NB4 (cell line): ENCODE data around the gene ZNF506.
"Not testable (repeated sequence)": the region's sequence is repeated elsewhere in the genome, so short reads cannot be mapped to it uniquely, and the experiment has no call there.

ENCODE experiments used
- DNase-seq: peaks from one replicate; pipeline ENCODE4 v3.0.0; 2010; ENCODE audit warnings: low read depth
- H3K4me3 ChIP-seq: one replicate; pipeline ENCODE4 v1.5.1; 2011; ENCODE audit warnings: mild to moderate bottlenecking, low read depth, low read length, moderate library complexity
- MYC ChIP-seq: IDR thresholded peaks from 2 replicates; pipeline ENCODE4 v1.6.1; 2011; ENCODE audit warnings: low read depth, low read length
- POLR2A ChIP-seq: IDR thresholded peaks from 2 replicates; pipeline ENCODE4 v1.6.1; 2011; ENCODE audit warnings: mild to moderate bottlenecking; ENCODE audit not compliant: insufficient read length; ENCODE audit errors: extremely low read depth
- TF ChIP-seq, protein P1 (sequence below): IDR thresholded peaks from one replicate; pipeline ENCODE4 v1.5.1; 2012; ENCODE audit warnings: low read depth, low read length
- TF ChIP-seq, protein P2 (sequence below): IDR thresholded peaks from 2 replicates; pipeline ENCODE4 v1.6.1; 2011; ENCODE audit warnings: low read depth, low read length

ZNF506 gene

DNA sequence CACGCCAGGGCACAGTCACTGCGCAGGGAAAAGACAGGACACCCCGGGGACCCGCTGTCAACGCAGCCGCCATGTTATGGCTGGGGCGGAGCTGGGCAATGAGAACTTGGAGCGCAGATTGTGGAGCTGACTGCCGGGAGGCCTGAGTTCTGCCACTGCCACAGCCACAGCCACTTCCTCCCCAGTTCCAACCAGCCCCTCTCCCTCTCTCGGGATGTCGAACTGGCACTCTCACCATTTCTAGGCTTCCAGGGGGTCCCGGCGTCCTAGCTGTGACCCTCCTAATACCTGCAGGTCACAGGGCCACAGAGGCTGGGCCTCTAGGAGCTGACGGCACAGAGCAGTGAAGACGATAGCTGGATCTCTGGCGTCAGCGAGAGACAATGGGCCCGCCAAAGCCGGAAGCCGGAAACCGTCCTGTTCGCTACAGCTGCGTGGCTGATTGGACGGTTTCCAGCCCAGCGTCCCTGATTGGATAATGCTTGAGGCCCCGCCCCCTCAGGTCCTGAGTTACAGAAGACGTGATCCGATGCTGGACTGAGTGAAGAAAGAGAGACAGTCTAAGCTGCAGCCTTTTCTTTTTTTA, at the start of gene ZNF506:
Gene ZNF506, minus strand, starts transcription at position 385 of the 586 bp plus-strand sequence. Its CDS starts 147 bp downstream, at position 238.
- H3K4me3 ChIP-seq, result peak within 1 kb of the TSS; percentile 69
- TF ChIP-seq, protein P1, sequence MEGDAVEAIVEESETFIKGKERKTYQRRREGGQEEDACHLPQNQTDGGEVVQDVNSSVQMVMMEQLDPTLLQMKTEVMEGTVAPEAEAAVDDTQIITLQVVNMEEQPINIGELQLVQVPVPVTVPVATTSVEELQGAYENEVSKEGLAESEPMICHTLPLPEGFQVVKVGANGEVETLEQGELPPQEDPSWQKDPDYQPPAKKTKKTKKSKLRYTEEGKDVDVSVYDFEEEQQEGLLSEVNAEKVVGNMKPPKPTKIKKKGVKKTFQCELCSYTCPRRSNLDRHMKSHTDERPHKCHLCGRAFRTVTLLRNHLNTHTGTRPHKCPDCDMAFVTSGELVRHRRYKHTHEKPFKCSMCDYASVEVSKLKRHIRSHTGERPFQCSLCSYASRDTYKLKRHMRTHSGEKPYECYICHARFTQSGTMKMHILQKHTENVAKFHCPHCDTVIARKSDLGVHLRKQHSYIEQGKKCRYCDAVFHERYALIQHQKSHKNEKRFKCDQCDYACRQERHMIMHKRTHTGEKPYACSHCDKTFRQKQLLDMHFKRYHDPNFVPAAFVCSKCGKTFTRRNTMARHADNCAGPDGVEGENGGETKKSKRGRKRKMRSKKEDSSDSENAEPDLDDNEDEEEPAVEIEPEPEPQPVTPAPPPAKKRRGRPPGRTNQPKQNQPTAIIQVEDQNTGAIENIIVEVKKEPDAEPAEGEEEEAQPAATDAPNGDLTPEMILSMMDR, result no peak
- no peak for TF ChIP-seq MYC
- TF ChIP-seq, protein P2, sequence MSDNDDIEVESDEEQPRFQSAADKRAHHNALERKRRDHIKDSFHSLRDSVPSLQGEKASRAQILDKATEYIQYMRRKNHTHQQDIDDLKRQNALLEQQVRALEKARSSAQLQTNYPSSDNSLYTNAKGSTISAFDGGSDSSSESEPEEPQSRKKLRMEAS, result no peak
- no peak for TF ChIP-seq POLR2A
- DNase-seq, result peak; percentile 86

DNA sequence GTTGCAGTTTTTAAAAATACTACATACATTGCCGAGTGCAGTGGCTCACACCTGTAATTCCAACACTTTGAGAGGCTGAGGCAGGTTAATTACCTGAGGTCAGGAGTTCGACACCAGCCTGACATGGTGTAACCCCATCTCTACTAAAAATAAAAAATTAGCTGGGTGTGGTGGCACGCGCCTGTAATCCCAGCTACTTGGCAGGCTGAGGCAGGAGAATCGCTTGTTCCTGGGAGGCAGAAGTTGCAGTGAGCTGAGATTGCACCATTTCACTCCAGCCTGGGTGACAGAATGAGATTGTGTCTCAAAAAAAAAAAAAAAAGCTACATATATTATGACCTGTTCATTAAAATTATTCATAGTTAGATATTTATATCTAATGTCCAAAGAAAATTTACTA, 48.5 kb upstream of the ZNF506 start:
- DNase-seq, H3K4me3 ChIP-seq: not testable (repeated sequence)

DNA sequence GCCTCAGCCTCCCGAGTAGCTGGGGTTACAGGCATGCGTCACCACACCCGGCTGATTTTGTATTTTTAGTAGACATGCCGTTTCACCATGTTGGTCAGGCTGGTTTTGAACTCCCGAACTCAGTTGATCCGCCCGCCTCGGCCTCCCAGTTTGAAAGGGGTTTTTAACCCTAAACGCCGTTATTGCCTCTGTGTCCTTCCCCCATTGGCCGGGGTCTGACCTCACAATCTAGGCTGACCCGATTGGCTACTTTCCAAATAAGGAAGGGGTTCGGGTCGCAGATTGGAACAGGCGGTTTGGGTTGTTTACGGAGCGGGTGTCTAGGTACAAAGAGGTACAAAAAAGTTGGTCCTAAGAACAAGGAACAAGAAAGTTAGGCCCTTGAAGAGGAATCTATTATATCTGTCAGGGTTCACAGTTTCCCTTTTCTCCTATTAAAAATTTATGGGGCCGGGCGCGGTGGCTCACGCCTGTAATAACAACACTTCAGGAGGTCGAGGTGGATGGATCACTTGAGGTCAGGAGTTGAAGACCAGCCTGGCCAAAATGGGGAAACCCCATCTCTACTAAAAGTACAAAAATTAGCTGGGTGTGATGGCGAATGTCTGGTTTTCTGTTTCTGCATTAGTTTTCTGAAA, 45.2 kb upstream of the ZNF506 start:
- DNase-seq, result peak; percentile 43
- peak overlapping the region; percentile 79 for H3K4me3 ChIP-seq
- TF ChIP-seq MYC (no peak), POLR2A (no peak)
- TF ChIP-seq, protein P1, result no peak
- TF ChIP-seq, protein P2, result no peak

DNA sequence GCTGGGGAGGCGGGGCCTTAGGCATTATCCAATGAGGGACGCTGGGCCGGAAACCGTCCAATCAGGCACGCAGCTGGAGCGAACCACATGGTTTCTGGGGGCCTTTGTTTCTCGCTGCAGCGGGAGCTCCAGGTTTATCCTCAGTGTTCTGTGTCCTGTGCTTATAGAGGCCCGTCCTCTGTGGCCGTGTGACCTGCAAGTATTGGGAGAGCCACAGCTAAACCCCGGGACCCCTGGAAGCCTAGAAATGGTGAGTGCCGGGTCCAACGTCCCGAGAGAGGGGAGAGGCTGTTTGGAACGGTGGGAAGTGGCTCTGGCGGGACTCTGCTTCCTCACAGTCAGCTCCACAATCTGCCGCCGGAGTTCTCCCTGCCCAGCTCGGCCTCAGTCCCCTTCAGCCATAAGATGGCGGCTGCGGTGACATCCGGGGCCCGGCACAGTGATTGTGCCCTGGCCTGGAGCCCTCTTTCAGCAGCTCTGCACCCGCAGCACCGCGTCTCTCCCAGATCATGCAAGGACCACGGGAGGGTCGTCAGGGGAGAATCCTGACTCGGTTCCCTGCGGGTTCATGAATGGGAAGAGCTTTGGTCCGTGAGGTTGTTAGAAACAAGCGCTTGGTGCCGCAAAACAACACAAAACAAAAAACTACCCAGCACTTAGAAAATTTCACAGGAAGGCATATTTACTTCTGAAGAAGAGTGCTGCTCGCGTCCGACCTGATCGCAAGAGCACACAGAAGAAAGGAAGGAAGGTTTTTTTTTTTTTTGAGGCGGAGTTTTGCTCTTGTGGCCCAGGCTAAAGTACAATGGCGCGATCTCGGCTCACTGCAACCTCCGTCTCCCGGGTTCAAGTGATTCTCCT, 44.4 kb upstream of the ZNF506 start, which contains the start of gene ZNF253:
Gene ZNF253, plus strand, starts transcription at position 133 of the 861 bp plus-strand sequence. Its CDS starts 115 bp downstream, at position 248.
- TF ChIP-seq, protein P2, result peak; percentile 59; the same call in 1 of the 2 replicates
- TF ChIP-seq POLR2A, result peak; percentile 32
- TF ChIP-seq MYC, result no peak
- peak within 1 kb of the TSS; percentile 79 for H3K4me3 ChIP-seq
- DNase-seq, result peak; percentile 97

DNA sequence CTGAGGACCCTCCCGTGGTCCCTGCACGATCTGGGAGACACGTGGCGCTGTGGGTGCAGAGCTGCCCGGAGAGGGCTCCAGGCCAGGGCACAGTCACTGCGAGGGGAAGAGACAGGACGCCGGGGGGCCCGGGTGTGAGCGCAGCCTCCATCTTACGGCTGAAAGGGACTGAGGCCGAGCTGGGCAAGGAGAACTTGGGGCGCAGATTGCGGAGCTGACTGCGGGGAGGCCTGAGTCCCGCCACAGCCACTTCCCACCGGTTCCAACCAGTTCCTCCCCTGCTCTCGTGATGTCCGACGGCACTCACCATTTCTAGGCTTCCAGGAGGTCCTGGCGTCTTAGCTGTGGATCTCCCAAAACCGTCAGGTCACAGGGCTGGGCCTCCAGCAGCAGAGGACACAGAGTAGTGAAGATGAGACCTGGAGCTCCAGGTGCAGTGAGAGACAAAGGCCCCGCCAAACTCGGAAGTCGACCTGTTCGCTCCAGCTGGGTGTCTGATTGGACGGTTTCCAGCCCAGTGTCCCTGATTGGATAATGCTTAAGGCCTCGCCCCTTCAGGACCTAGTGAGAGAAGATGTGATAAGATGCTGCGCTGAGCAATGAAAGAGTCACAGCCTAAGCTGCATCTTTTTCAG, 39.3 kb upstream of the ZNF506 start:
- DNase-seq, result no peak
- no peak overlapping the region for H3K4me3 ChIP-seq
- TF ChIP-seq POLR2A, result no peak
- TF ChIP-seq, protein P1, result no peak

DNA sequence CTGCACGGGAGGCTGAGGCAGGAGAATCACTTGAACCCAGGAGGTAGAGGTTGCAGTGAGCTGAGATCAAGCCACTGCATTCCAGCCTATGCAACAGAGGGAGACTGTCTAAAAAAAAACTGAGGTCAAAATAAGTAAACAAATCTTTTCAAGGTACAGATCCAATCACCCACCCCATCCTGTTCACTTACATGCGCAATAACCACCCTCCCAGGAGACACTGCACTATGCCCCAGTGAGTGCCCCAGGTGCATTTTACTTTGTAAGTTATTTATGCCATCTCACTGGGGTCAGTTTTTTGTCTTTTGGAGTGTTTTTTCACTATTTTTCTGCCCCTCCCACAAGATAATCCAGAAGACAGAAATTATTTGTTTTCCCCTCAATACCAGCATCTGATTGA, 37.2 kb upstream of the ZNF506 start:
- TF ChIP-seq POLR2A, result no peak
- TF ChIP-seq, protein P1, result no peak
- TF ChIP-seq, protein P2, result no peak
- TF ChIP-seq MYC, result no peak
- H3K4me3 ChIP-seq, result no peak overlapping the region
- DNase-seq, result no peak

DNA sequence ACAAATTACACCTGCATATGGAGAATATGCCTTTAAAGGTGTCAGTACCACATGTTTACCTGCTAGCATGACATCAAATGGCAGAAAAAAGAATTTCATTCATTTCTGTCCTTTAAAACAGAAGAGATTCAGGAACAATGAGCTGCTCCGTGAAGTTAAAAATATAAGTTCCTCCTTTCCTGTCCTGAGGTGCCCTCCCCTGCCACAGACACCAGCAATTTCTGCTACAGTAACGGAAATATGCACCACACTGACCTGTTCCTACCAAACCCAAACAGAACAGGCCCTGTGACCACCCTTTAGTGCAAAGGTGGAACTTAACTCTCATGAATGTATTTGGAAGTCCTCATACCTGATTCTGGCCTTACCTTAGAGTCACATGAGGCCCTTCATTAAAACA, 30.2 kb upstream of the ZNF506 start:
- not testable (repeated sequence) for H3K4me3 ChIP-seq, DNase-seq
